GM21529 (cell line): ENCODE results near the gene CST9L.
"Not testable (repeated sequence)": the region's sequence is repeated elsewhere in the genome, so short reads cannot be mapped to it uniquely, and the experiment has no call there.

Experiments
- ATAC-seq: cut with Tn5 transposase; IDR thresholded peaks from one replicate; pipeline ENCODE4 v1.9.1; 2021; ENCODE audit not compliant: unreplicated experiment

Gene CST9L

GRCh38 chr20:23586735-23587525 is 18.6 kb upstream of the CST9L start:
- no peak for ATAC-seq

GRCh38 chr20:23585808-23586734 is 17.8 kb upstream of the CST9L start:
- no peak for ATAC-seq

GRCh38 chr20:23585449-23585807 is 17.1 kb upstream of the CST9L start:
- no peak for ATAC-seq

- no peak for ATAC-seq
Measured at GRCh38 chr20:23584434-23585199, 16.3 kb upstream of the CST9L start.

GRCh38 chr20:23583526-23583925 is 15.2 kb upstream of the CST9L start:
- no peak for ATAC-seq

- no peak for ATAC-seq
Measured at GRCh38 chr20:23582293-23582692, 14.0 kb upstream of the CST9L start.

GRCh38 chr20:23581833-23582232 is 13.5 kb upstream of the CST9L start:
- ATAC-seq: not testable (repeated sequence)

GRCh38 chr20:23574977-23575376 is 6.7 kb upstream of the CST9L start:
- no peak for ATAC-seq

GRCh38 chr20:23570178-23570760 is 2.0 kb upstream of the CST9L start:
- no peak for ATAC-seq

GRCh38 chr20:23569570-23569969 is 1.3 kb upstream of the CST9L start:
- no peak for ATAC-seq

GRCh38 chr20:23568971-23569330 is 667 bp upstream of the CST9L start:
- ATAC-seq: no peak

GRCh38 chr20:23566199-23566932 is 1.9 kb downstream of the CST9L start:
- ATAC-seq: no peak

- ATAC-seq: no peak
Measured at GRCh38 chr20:23565503-23566045, 2.7 kb downstream of the CST9L start.

- ATAC-seq: no peak
Measured at GRCh38 chr20:23564927-23565326, 3.4 kb downstream of the CST9L start.

GRCh38 chr20:23562721-23563342 is 5.5 kb downstream of the CST9L start:
- no peak for ATAC-seq

- no peak for ATAC-seq
Measured at GRCh38 chr20:23554401-23554800, 13.9 kb downstream of the CST9L start.

GRCh38 chr20:23551786-23552185 is 16.5 kb downstream of the CST9L start:
- ATAC-seq: no peak

GRCh38 chr20:23551383-23551782 is 16.9 kb downstream of the CST9L start:
- ATAC-seq: no peak

GRCh38 chr20:23550227-23550626 is 18.1 kb downstream of the CST9L start:
- no peak for ATAC-seq

GRCh38 chr20:23548408-23548807 is 19.9 kb downstream of the CST9L start:
- no peak for ATAC-seq
